ENCODE results near the gene SYT2.

SYT2 gene

DNA sequence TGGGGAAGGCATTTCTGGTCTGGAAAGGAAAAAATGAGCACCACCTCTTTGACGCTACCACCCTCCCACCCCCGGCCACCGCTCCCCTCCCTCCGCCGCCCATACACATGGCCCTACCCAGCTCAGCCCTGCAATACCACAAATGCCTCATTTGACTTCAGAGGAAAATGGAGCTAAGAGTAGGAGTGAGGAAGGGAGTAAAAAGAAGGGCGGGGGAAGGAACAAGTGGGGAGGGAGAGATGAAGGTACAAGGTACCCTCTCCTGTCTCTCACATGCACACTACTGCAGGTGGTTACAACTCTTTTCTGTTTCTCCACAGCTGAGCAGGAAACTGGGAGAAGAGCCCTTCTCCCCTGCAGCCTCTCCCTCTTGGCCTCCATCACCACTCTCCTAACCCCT, 7.1 kb downstream of the SYT2 start:
- no peak for DNase-seq

- no peak for DNase-seq
Observed at GRCh38 chr1:202702088-202702487, 8.2 kb downstream of the SYT2 start.

GRCh38 chr1:202701200-202701599, 9.1 kb downstream of the SYT2 start:
- no peak for DNase-seq

GRCh38 chr1:202700061-202700460, 10.2 kb downstream of the SYT2 start:
- DNase-seq: no peak

- DNase-seq: no peak
Observed at GRCh38 chr1:202698276-202698675, 12.0 kb downstream of the SYT2 start.

DNA sequence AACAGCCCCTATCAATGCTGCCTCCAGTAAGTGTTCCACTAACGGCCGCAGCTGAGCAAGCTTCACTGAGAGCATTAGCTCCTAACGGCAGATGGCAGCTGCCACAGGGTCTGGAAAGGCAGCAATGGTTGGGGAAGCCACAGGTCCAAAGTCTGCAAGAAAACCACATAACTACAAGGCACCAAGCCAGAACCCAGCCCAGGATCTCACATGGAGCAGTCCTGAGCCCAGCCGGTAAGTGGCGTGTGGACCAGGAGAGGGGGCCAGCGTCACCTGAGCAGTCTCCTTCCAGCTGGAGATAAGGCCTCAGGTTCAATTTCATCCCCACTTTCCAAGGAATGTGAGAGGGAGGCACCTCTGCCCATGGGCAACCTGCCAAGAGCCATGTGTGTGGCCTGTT, 13.2 kb downstream of the SYT2 start:
- no peak for DNase-seq

GRCh38 chr1:202694314-202694713, 15.9 kb downstream of the SYT2 start:
- no peak for DNase-seq

DNA sequence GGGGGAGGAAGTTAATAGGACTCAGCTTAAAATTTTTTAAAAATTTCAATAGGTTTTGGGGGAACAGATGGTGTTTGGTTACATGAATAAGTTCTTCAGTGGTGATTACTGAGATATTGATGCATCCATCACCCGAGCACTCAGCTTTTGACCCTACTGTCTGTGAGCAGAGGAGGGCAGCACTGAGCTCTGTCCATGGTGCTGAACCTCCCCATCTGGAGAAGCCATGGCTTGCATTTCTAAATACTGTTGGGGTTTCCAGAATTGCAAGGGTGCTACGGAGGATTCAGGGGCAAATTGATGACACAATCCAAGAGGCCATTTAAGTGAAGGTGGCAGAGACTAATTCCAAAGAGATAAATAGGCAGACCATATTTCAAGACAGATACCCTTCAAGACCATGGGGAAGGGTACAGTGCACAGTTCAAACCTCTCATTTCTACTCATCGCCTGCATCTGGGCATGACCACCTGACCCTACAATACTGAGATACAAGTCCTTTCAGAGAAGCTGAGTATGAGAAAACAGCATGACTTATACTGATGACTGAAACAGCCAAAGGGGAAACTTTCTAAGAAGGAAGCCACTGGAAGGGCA, 17.2 kb downstream of the SYT2 start:
- DNase-seq: peak; percentile 50

- no peak for DNase-seq
Observed at GRCh38 chr1:202691816-202692215, 18.4 kb downstream of the SYT2 start.

DNA sequence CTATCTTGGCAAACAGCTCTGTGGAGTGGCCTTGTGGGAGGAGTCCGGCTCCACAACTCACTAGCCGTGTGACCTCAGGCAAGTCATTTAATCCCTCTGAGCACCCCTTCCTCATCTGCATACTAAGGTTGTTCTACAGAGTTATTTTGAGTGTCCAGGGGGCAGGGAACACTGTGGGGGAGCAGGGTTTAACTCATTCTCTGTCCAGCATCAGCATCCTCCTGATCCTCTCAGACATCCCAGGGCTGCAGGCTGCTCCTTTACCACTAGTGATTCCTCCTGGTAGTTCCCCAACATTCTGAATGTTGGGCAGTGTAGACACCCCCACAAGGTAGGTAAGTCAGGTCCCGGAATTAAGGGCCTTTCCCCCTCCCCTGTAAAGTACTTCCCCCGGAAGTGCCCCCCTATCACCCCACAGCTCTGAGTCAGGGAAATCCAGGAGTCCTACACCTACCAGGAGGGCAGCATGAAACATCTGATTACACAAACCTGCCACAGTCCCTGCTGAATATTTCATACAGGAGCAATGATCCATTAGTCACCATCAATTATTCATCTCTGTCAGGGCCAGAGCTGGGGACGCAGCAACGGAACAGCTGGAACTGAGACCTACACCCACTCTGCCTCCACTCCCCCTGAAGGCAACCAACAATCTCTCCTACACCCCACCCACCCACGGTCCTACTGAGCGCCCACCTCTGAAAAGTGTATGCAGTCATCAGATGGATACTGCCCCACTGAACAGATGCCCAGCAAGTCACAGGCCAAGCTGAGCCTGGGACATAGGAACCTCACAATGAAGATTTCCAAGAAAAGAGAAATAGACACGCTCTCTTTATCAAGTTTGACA, 20.5 kb downstream of the SYT2 start:
- DNase-seq: no peak

GRCh38 chr1:202689082-202689481, 21.2 kb downstream of the SYT2 start:
- DNase-seq: no peak

- no peak for DNase-seq
Observed at GRCh38 chr1:202688401-202688800, 21.9 kb downstream of the SYT2 start.

- no peak for DNase-seq
Observed at GRCh38 chr1:202687798-202688197, 22.5 kb downstream of the SYT2 start.

GRCh38 chr1:202687370-202687769, 22.9 kb downstream of the SYT2 start:
- DNase-seq: no peak

DNA sequence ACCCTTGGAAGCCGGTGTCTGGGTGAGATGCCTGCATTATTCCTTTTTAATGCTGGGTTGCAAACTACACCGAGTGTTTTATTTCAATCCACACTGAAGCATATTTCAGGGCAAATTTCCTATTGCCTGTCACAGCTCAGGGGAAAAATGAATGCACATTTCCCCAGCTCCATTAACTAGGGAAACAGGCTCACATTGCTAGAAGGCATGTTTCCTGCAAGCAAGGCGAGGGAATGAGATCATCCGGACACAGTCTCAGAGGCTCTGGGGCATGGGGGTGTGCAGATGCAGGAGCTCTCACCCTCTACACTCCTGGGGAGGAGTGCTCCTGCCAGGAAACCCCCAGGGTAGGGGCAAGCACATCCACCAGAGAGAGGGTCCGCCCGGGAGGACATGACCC, 24.6 kb downstream of the SYT2 start:
- DNase-seq: no peak

DNA sequence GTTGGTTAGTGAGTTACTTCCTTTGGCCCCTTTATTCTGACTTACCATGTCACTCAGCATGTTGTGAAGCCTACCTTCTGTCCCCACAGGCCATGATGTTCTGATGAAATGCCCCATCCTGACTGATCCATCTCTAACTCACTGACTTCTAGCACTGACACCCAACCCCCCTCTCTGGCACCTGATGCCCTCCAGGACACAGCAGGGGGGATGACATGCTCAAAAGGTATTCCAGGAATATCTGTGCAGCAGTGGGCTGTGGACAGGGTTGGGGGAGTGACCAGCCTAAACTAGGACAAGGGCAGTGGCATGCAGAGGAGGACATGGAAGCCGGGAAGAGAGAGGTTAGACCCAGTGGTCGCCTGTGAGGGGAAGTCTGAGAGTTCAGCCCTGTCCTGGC, 25.5 kb downstream of the SYT2 start:
- no peak for DNase-seq

- no peak for DNase-seq
Observed at GRCh38 chr1:202683029-202683428, 27.2 kb downstream of the SYT2 start.

DNA sequence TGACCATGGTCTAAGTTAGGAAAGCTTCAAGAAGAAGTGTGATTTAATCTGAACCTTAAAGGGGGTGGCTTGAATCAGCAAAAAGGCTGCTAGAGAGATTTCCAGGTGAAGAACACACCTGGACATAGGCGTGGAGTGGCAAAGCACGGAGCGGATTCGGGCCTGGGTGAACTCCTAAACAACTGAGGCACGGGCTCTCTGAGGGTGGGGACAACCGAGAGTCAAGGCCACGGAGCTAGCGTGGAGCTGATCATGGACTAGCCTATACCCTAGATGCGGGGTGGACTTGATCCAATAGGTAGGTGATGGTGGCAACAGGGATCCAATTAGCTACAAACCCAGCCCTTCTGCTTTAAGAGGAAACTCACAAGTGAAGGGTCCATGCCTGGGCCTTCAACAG, 27.8 kb downstream of the SYT2 start:
- no peak for DNase-seq

DNA sequence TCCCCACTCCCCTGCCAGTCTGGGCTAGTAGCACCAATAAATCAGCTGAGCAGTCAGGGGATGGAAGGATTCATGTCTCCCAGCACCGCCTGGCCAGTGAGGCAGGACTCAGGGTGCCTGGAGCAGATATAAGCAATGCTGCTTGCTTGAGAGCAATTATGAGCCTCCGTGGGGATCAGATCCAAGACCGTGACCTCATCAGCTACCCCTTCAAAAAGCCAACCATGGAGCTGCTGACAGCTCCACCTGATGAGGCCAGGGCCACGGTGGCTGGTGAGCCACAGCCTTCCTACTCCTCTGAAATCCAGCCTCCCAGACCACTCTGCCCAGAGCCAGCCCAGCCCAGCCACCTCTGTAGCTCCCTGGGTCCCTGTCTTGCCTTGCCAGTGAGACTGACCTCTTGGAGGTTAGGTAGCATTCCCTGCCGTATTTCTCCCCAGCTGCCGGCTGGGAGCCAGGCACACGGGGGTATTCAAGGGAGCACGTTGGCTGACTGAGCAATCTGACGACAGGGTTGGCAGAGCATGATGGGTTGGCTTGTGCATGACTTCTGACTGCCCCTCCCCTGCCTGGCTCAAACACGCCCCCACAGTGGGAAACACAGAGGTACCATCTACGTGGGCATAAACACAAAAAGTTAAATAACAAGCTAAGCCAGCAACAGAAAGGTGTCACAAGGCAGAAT, 28.4 kb downstream of the SYT2 start:
- no peak for DNase-seq

GRCh38 chr1:202680586-202681352, 29.5 kb downstream of the SYT2 start:
- DNase-seq: no peak

DNA sequence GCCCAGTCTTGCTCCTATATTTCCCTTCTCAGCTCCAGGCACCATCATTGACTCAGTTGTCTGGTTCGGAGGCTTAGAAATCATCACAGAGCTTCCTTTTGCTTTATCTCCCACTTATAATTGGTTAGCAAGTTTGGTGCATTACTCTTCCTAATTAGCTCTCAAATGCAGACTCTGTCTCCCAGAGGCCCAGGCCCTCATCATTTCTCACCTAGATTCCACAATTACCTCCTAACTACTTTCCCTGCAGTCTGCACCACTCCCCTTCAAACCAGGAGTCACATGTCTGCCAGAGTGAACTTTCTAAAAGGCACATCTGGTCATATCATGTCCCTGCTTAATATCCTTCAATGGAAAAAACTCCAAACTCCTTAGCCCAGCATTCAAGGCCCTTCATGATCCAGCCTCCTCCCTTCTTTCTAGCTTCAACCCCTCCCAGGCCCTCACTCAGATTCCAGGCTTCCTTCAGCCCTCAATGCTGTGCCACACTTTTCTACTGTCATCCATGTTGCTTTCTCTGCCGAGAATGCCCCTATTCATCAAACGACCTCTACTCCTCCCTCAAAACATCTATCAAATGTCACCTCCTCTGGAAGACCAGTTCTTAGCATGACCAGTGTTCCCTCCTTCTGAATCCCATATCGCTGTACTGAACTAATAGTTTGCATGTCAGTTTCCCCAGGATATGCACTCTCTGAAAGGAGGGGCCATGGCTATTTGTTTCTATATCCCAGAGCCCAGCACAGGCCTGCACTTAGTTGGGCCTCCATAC, 30.7 kb downstream of the SYT2 start:
- no peak for DNase-seq

- DNase-seq: no peak
Observed at GRCh38 chr1:202677433-202677832, 32.8 kb downstream of the SYT2 start.

DNA sequence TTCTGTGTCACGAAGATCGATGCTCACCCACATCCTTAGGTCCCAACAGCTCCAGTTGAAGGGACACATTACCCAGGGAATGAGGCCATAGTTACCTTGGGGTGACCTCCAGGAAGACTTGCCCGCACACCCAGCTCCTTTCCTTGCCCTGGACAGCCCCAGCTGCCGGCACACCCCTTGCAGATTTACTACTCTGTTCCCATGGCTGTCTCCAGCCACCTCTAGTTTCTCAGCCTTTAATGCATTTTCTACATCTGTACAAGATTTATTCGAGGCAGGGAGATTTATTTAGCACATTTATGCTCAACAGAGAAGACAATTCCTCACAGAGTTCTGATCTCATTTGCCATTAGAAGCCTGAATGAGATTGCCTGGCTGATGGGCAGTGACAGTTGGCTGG, 36.7 kb downstream of the SYT2 start:
- DNase-seq: no peak
